KMS-11 (cell line): Measurements from ENCODE around the gene NOL11.

Experiments used
- H2AFZ ChIP-seq: fragments of 200-600 bp; sonication (generic); 2 replicates; pipeline ENCODE4 v1.6.1; 2016; ENCODE audit warnings: antibody characterized with exemption, mixed run types, low read depth
- H3K27ac ChIP-seq: fragments of 200-600 bp; sonication (generic); 2 replicates; pipeline ENCODE4 v1.6.1; 2016; ENCODE audit warnings: mild to moderate bottlenecking, mixed run types
- H3K27me3 ChIP-seq: fragments of 200-600 bp; sonication (generic); 2 replicates; pipeline ENCODE4 v1.6.1; 2017; ENCODE audit warnings: mild to moderate bottlenecking, low read depth, mixed run types, moderate library complexity; ENCODE audit not compliant: insufficient read depth
- H3K36me3 ChIP-seq: fragments of 200-600 bp; sonication (generic); 2 replicates; pipeline ENCODE4 v1.6.1; 2017; ENCODE audit warnings: mild to moderate bottlenecking, mixed run types; ENCODE audit not compliant: insufficient read depth
- H3K4me1 ChIP-seq: fragments of 200-600 bp; sonication (generic); 2 replicates; pipeline ENCODE4 v1.6.1; 2016; ENCODE audit warnings: mild to moderate bottlenecking, low read depth, mixed run types; ENCODE audit not compliant: poor library complexity, severe bottlenecking
- H3K4me2 ChIP-seq: fragments of 200-600 bp; sonication (generic); 2 replicates; pipeline ENCODE4 v1.7.0; 2016; ENCODE audit warnings: mild to moderate bottlenecking, mixed run types
- H3K4me3 ChIP-seq: fragments of 200-600 bp; sonication (generic); IDR thresholded peaks from 2 replicates; pipeline ENCODE4 v1.6.1; 2017; ENCODE audit warnings: low read depth, low read length, mixed read lengths; ENCODE audit not compliant: insufficient read depth
- H3K79me2 ChIP-seq: fragments of 200-600 bp; sonication (generic); 2 replicates; pipeline ENCODE4 v1.6.1; 2016; ENCODE audit warnings: low read depth, mixed run types; ENCODE audit not compliant: insufficient read depth
- H3K9ac ChIP-seq: fragments of 200-600 bp; sonication (generic); 2 replicates; pipeline ENCODE4 v1.6.1; 2016; ENCODE audit warnings: mild to moderate bottlenecking, mixed run types
- H4K20me1 ChIP-seq: fragments of 200-600 bp; sonication (generic); 2 replicates; pipeline ENCODE4 v1.6.1; 2016; ENCODE audit warnings: mild to moderate bottlenecking, mixed run types; ENCODE audit not compliant: insufficient read depth
- TF ChIP-seq, protein P1 (sequence below): fragments of 200-600 bp; sonication (generic); conservative IDR thresholded peaks from 2 replicates; pipeline ENCODE4 v1.6.1; 2017; ENCODE audit warnings: low read depth, mild to moderate bottlenecking, antibody characterized with exemption, low read length, moderate library complexity, mixed read lengths

NOL11 gene

GRCh38 chr17:67785122-67785477 lies 67.4 kb downstream of the NOL11 start:
- Histone ChIP-seq H3K36me3 (no peaks in the 10 kb centered on the region), H3K79me2 (no peaks in the 10 kb centered on the region), H3K27me3 (no peaks in the 10 kb centered on the region), H3K4me2 (no peak overlapping the region), H3K4me1 (no peaks in the 10 kb centered on the region), H2AFZ (no peak overlapping the region), H3K27ac (no peak overlapping the region), H4K20me1 (no peaks in the 10 kb centered on the region), H3K4me3 (no peak overlapping the region), H3K9ac (no peak overlapping the region)
- TF ChIP-seq, protein P1, sequence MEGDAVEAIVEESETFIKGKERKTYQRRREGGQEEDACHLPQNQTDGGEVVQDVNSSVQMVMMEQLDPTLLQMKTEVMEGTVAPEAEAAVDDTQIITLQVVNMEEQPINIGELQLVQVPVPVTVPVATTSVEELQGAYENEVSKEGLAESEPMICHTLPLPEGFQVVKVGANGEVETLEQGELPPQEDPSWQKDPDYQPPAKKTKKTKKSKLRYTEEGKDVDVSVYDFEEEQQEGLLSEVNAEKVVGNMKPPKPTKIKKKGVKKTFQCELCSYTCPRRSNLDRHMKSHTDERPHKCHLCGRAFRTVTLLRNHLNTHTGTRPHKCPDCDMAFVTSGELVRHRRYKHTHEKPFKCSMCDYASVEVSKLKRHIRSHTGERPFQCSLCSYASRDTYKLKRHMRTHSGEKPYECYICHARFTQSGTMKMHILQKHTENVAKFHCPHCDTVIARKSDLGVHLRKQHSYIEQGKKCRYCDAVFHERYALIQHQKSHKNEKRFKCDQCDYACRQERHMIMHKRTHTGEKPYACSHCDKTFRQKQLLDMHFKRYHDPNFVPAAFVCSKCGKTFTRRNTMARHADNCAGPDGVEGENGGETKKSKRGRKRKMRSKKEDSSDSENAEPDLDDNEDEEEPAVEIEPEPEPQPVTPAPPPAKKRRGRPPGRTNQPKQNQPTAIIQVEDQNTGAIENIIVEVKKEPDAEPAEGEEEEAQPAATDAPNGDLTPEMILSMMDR, result no peak

- no peak overlapping the region for H3K4me2 ChIP-seq
- no peak overlapping the region for H3K27ac ChIP-seq
- H3K36me3 ChIP-seq, result no peaks in the 10 kb centered on the region
- no peak overlapping the region for H3K9ac ChIP-seq
- no peaks in the 10 kb centered on the region for H3K79me2 ChIP-seq
- no peaks in the 10 kb centered on the region for H3K27me3 ChIP-seq
- no peaks in the 10 kb centered on the region for H4K20me1 ChIP-seq
- H3K4me3 ChIP-seq, result no peak overlapping the region
- H3K4me1 ChIP-seq, result no peaks in the 10 kb centered on the region
- H2AFZ ChIP-seq, result no peak overlapping the region
- TF ChIP-seq, protein P1, result no peak
These were observed 67.8 kb downstream of the NOL11 start for GRCh38 chr17:67785504-67785903.
